ENCODE results near the gene YBEY. TPM values are rescaled to one million over a fixed set of nuclear protein-coding genes. Genes with fewer than 3 reads are reported as not detected.

Gene YBEY
- total and polyA plus RNA-seq, 2 experiments from 2014 or later = 16.4 to 19.1 TPM

- no peaks in the 10 kb centered on the region for H3F3A ChIP-seq (ENCODE audit: insufficient read depth)
- 0 out of 2 replicates have a peak, but pooled peaks cover 4% of the 10 kb centered on the region for H3K79me2 ChIP-seq (ENCODE audit: insufficient read depth)
- H3K9ac ChIP-seq = no peak overlapping the region
- no peak overlapping the region for H3K4me3 ChIP-seq
- WGBS, 2 experiments (ENCODE audit: low coverage in 1 of 2, low lambda C conversion rate in 2 of 2, missing lambda C conversion rate in 2 of 2) = 81 to 84% methylated on average over 12 to 13 of the region's 13 CpGs
- no peak for DNase-seq
- no peaks in the 10 kb centered on the region for H3K9me3 ChIP-seq (ENCODE audit: low read depth)
- no peak overlapping the region for H3K4me2 ChIP-seq (ENCODE audit: unreplicated experiment)
- no peak overlapping the region for H2AFZ ChIP-seq
- no peaks in the 10 kb centered on the region for H3K4me1 ChIP-seq (ENCODE audit: insufficient read depth)
- no peak for TF ChIP-seq EZH2phosphoT487 (IDR thresholded peaks at IDR 0.05; ENCODE audit: insufficient read depth, low read depth)
- no peak for TF ChIP-seq EZH2 (IDR thresholded peaks at IDR 0.05; ENCODE audit: insufficient read depth, poor library complexity, severe bottlenecking)
- peaks cover 44% of the 10 kb centered on the region for H3K36me3 ChIP-seq (ENCODE audit: low read depth)
- H3K9me2 ChIP-seq (ENCODE audit: insufficient read depth) = no peaks in the 10 kb centered on the region
- in situ Hi-C loops (cut with MboI) = no loop called here
- no peaks in the 10 kb centered on the region for H3K27me3 ChIP-seq (replicated peaks; ENCODE audit: insufficient read depth)
- H4K20me1 ChIP-seq (ENCODE audit: insufficient read depth) = no peaks in the 10 kb centered on the region
- H3K27ac ChIP-seq = no peak overlapping the region
Measured at GRCh38 chr21:46264690-46265144, 21.4 kb upstream of the YBEY start.

GRCh38 chr21:46265736-46266525 is 20.2 kb upstream of the YBEY start:
- H4K20me1 ChIP-seq (ENCODE audit: insufficient read depth) = no peaks in the 10 kb centered on the region
- in situ Hi-C loops (cut with MboI) = no loop called here
- 87% methylated on average over 25 to 26 of the region's 26 CpGs for WGBS, 2 experiments (ENCODE audit: low coverage in 1 of 2, low lambda C conversion rate in 2 of 2, missing lambda C conversion rate in 2 of 2)
- no peaks in the 10 kb centered on the region for H3K9me3 ChIP-seq (ENCODE audit: low read depth)
- H3K9me2 ChIP-seq (ENCODE audit: insufficient read depth) = no peaks in the 10 kb centered on the region
- H3K4me3 ChIP-seq = no peak overlapping the region
- H3K79me2 ChIP-seq (ENCODE audit: insufficient read depth) = 0 out of 2 replicates have a peak, but pooled peaks cover 4% of the 10 kb centered on the region
- H3K9ac ChIP-seq = no peak overlapping the region
- no peak overlapping the region for H3K27ac ChIP-seq
- H2AFZ ChIP-seq = no peak overlapping the region
- H3K36me3 ChIP-seq (ENCODE audit: low read depth) = peaks cover 38% of the 10 kb centered on the region; the same call in 1 of the 2 replicates
- no peak for DNase-seq
- H3F3A ChIP-seq (ENCODE audit: insufficient read depth) = no peaks in the 10 kb centered on the region
- no peaks in the 10 kb centered on the region for H3K27me3 ChIP-seq (replicated peaks; ENCODE audit: insufficient read depth)
- H3K4me2 ChIP-seq (ENCODE audit: unreplicated experiment) = no peak overlapping the region
- TF ChIP-seq EZH2 (IDR thresholded peaks at IDR 0.05; ENCODE audit: insufficient read depth, poor library complexity, severe bottlenecking) (no peak), EZH2phosphoT487 (IDR thresholded peaks at IDR 0.05; ENCODE audit: insufficient read depth, low read depth) (no peak)
- no peaks in the 10 kb centered on the region for H3K4me1 ChIP-seq (ENCODE audit: insufficient read depth)

DNA sequence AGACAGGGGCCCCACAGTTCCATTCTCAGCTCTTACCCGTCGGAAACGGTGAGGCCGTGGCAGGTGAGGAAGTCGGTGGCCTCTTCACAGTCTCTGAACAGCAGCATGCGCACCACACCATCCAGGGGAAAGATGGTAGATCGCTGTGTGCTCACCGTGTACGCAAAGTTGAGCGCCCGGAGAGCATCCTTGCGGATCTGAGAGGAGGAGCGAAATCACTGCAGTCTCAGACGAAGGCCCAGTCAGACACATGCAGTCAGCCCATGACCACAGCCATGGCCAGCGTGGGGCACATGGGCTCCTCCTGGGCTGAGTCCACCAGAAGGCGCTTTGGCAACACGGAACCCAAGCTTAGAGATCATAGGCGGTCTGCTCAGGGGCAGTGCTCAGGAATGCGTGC is 19.2 kb upstream of the YBEY start:
- no peak overlapping the region for H3K4me2 ChIP-seq (ENCODE audit: unreplicated experiment)
- no peak overlapping the region for H3K9ac ChIP-seq
- no peak overlapping the region for H2AFZ ChIP-seq
- H3K4me3 ChIP-seq = no peak overlapping the region
- H3K27ac ChIP-seq = no peak overlapping the region
- H3K9me3 ChIP-seq (ENCODE audit: low read depth) = no peaks in the 10 kb centered on the region
- no peak for DNase-seq
- TF ChIP-seq EZH2phosphoT487 (IDR thresholded peaks at IDR 0.05; ENCODE audit: insufficient read depth, low read depth) (no peak), EZH2 (IDR thresholded peaks at IDR 0.05; ENCODE audit: insufficient read depth, poor library complexity, severe bottlenecking) (no peak)
- no peaks in the 10 kb centered on the region; the same call in 1 of the 2 replicates for H3F3A ChIP-seq (ENCODE audit: insufficient read depth)
- 0 out of 2 replicates have a peak, but pooled peaks cover 4% of the 10 kb centered on the region for H3K79me2 ChIP-seq (ENCODE audit: insufficient read depth)
- H3K36me3 ChIP-seq (ENCODE audit: low read depth) = peaks cover 41% of the 10 kb centered on the region; the same call in 1 of the 2 replicates
- no peaks in the 10 kb centered on the region for H4K20me1 ChIP-seq (ENCODE audit: insufficient read depth)
- H3K9me2 ChIP-seq (ENCODE audit: insufficient read depth) = no peaks in the 10 kb centered on the region
- WGBS, 2 experiments (ENCODE audit: low coverage in 1 of 2, low lambda C conversion rate in 2 of 2, missing lambda C conversion rate in 2 of 2) = 93 to 95% methylated on average over 19 of the region's 19 CpGs
- no peaks in the 10 kb centered on the region for H3K4me1 ChIP-seq (ENCODE audit: insufficient read depth)
- in situ Hi-C loops (cut with MboI) = no loop called here
- no peaks in the 10 kb centered on the region for H3K27me3 ChIP-seq (replicated peaks; ENCODE audit: insufficient read depth)

- no peak overlapping the region for H3K4me2 ChIP-seq (ENCODE audit: unreplicated experiment)
- H3K9me2 ChIP-seq (ENCODE audit: insufficient read depth) = no peaks in the 10 kb centered on the region
- no peaks in the 10 kb centered on the region; the same call in 1 of the 2 replicates for H3F3A ChIP-seq (ENCODE audit: insufficient read depth)
- no peaks in the 10 kb centered on the region for H3K4me1 ChIP-seq (ENCODE audit: insufficient read depth)
- no peaks in the 10 kb centered on the region for H4K20me1 ChIP-seq (ENCODE audit: insufficient read depth)
- H3K27ac ChIP-seq = no peak overlapping the region
- peaks cover 49% of the 10 kb centered on the region for H3K36me3 ChIP-seq (ENCODE audit: low read depth)
- in situ Hi-C loops (cut with MboI) = no loop called here
- no peak overlapping the region for H3K4me3 ChIP-seq
- no peak for DNase-seq
- TF ChIP-seq EZH2 (IDR thresholded peaks at IDR 0.05; ENCODE audit: insufficient read depth, poor library complexity, severe bottlenecking) (no peak), EZH2phosphoT487 (IDR thresholded peaks at IDR 0.05; ENCODE audit: insufficient read depth, low read depth) (no peak)
- H3K79me2 ChIP-seq (ENCODE audit: insufficient read depth) = 0 out of 2 replicates have a peak, but pooled peaks cover 8% of the 10 kb centered on the region
- WGBS, 2 experiments (ENCODE audit: low coverage in 1 of 2, low lambda C conversion rate in 2 of 2, missing lambda C conversion rate in 2 of 2) = 94 to 95% methylated on average over 11 to 13 of the region's 13 CpGs
- no peak overlapping the region for H3K9ac ChIP-seq
- H3K27me3 ChIP-seq (replicated peaks; ENCODE audit: insufficient read depth) = no peaks in the 10 kb centered on the region
- H3K9me3 ChIP-seq (ENCODE audit: low read depth) = no peaks in the 10 kb centered on the region
- H2AFZ ChIP-seq = no peak overlapping the region
Measured at GRCh38 chr21:46268371-46268770, 17.8 kb upstream of the YBEY start.

Data from GM23248 (cell line).